ENCODE measurements around the gene MAFB.

MAFB gene

GRCh38 chr20:40668449-40669228 lies 20.4 kb downstream of the MAFB start:
- Histone ChIP-seq H3K9me3 (ENCODE audit: control insufficient read depth, insufficient read depth, low read length) (no peaks in the 10 kb centered on the region), H3K9ac (ENCODE audit: low read depth, low read length) (no peak overlapping the region), H3K27me3 (ENCODE audit: control insufficient read depth, insufficient read depth, low read length) (no peaks in the 10 kb centered on the region), H3K4me1 (ENCODE audit: control insufficient read depth, insufficient read depth, low read length) (no peaks in the 10 kb centered on the region), H3K27ac (ENCODE audit: low read depth, low read length) (no peak overlapping the region), H3K36me3 (ENCODE audit: control insufficient read depth, insufficient read depth, low read length) (no peaks in the 10 kb centered on the region), H3K4me3 (ENCODE audit: low read depth, low read length) (no peak overlapping the region)

- Histone ChIP-seq H3K36me3 (ENCODE audit: control insufficient read depth, insufficient read depth, low read length) (no peaks in the 10 kb centered on the region), H3K4me1 (ENCODE audit: control insufficient read depth, insufficient read depth, low read length) (no peaks in the 10 kb centered on the region)
Measured at GRCh38 chr20:40667503-40667902, 21.5 kb downstream of the MAFB start.

DNA sequence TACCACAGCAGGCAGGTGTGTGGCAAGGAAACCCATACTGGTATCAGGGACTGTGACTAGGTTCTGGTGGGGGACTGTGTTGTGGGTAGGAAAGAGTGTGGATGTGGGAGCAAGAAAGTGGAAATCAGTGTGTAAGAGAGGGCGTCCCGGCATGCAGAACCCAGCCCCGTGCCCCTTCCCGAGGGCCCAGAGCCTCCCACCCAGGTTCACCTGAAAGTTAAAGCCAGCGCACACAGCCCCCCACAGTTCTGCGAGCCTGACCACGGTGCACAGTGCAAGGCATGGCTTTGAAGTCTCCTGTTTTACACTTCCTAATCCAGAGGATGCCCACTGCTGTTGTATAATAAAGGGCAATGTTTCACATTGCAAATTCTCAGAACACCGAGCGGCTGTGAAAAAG lies 22.7 kb downstream of the MAFB start:
- Histone ChIP-seq H3K9ac (ENCODE audit: low read depth, low read length) (no peak overlapping the region), H3K27ac (ENCODE audit: low read depth, low read length) (no peak overlapping the region), H3K27me3 (ENCODE audit: control insufficient read depth, insufficient read depth, low read length) (no peaks in the 10 kb centered on the region), H3K4me1 (ENCODE audit: control insufficient read depth, insufficient read depth, low read length) (no peaks in the 10 kb centered on the region), H3K36me3 (ENCODE audit: control insufficient read depth, insufficient read depth, low read length) (no peaks in the 10 kb centered on the region), H3K9me3 (ENCODE audit: control insufficient read depth, insufficient read depth, low read length) (no peaks in the 10 kb centered on the region), H3K4me3 (ENCODE audit: low read depth, low read length) (no peak overlapping the region)

More at GRCh38 chr20:40667503-40667902, 21.5 kb downstream of the MAFB start:
- H3K9me3 ChIP-seq (ENCODE audit: control insufficient read depth, insufficient read depth, low read length) = no peaks in the 10 kb centered on the region
- H3K27me3 ChIP-seq (ENCODE audit: control insufficient read depth, insufficient read depth, low read length) = no peaks in the 10 kb centered on the region
- no peak overlapping the region for H3K4me3 ChIP-seq (ENCODE audit: low read depth, low read length)
- no peak overlapping the region for H3K9ac ChIP-seq (ENCODE audit: low read depth, low read length)
- H3K27ac ChIP-seq (ENCODE audit: low read depth, low read length) = no peak overlapping the region

GRCh38 chr20:40664891-40665290 lies 24.1 kb downstream of the MAFB start:
- Histone ChIP-seq H3K4me1 (ENCODE audit: control insufficient read depth, insufficient read depth, low read length) (no peaks in the 10 kb centered on the region), H3K36me3 (ENCODE audit: control insufficient read depth, insufficient read depth, low read length) (no peaks in the 10 kb centered on the region), H3K4me3 (ENCODE audit: low read depth, low read length) (no peak overlapping the region), H3K9me3 (ENCODE audit: control insufficient read depth, insufficient read depth, low read length) (no peaks in the 10 kb centered on the region), H3K27me3 (ENCODE audit: control insufficient read depth, insufficient read depth, low read length) (no peaks in the 10 kb centered on the region), H3K9ac (ENCODE audit: low read depth, low read length) (no peak overlapping the region), H3K27ac (ENCODE audit: low read depth, low read length) (no peak overlapping the region)

- H3K4me3 ChIP-seq (ENCODE audit: low read depth, low read length) = no peak overlapping the region
- no peaks in the 10 kb centered on the region for H3K9me3 ChIP-seq (ENCODE audit: control insufficient read depth, insufficient read depth, low read length)
- H3K4me1 ChIP-seq (ENCODE audit: control insufficient read depth, insufficient read depth, low read length) = no peaks in the 10 kb centered on the region
- no peak overlapping the region for H3K9ac ChIP-seq (ENCODE audit: low read depth, low read length)
- H3K36me3 ChIP-seq (ENCODE audit: control insufficient read depth, insufficient read depth, low read length) = no peaks in the 10 kb centered on the region
- no peak overlapping the region for H3K27ac ChIP-seq (ENCODE audit: low read depth, low read length)
- H3K27me3 ChIP-seq (ENCODE audit: control insufficient read depth, insufficient read depth, low read length) = no peaks in the 10 kb centered on the region
Measured at GRCh38 chr20:40663991-40664880, 24.8 kb downstream of the MAFB start.

GRCh38 chr20:40663304-40663790 lies 25.7 kb downstream of the MAFB start:
- H3K9ac ChIP-seq (ENCODE audit: low read depth, low read length) = no peak overlapping the region
- H3K36me3 ChIP-seq (ENCODE audit: control insufficient read depth, insufficient read depth, low read length) = no peaks in the 10 kb centered on the region
- H3K9me3 ChIP-seq (ENCODE audit: control insufficient read depth, insufficient read depth, low read length) = no peaks in the 10 kb centered on the region
- no peaks in the 10 kb centered on the region for H3K27me3 ChIP-seq (ENCODE audit: control insufficient read depth, insufficient read depth, low read length)
- H3K4me3 ChIP-seq (ENCODE audit: low read depth, low read length) = no peak overlapping the region
- H3K27ac ChIP-seq (ENCODE audit: low read depth, low read length) = no peak overlapping the region
- no peaks in the 10 kb centered on the region for H3K4me1 ChIP-seq (ENCODE audit: control insufficient read depth, insufficient read depth, low read length)

- no peak overlapping the region for H3K4me3 ChIP-seq (ENCODE audit: low read depth, low read length)
Measured at GRCh38 chr20:40659567-40659966, 29.5 kb downstream of the MAFB start.

GRCh38 chr20:40658509-40658908 lies 30.5 kb downstream of the MAFB start:
- H3K9ac ChIP-seq (ENCODE audit: low read depth, low read length) = no peak overlapping the region
- H3K27me3 ChIP-seq (ENCODE audit: control insufficient read depth, insufficient read depth, low read length) = no peaks in the 10 kb centered on the region
- no peak overlapping the region for H3K27ac ChIP-seq (ENCODE audit: low read depth, low read length)
- no peaks in the 10 kb centered on the region for H3K36me3 ChIP-seq (ENCODE audit: control insufficient read depth, insufficient read depth, low read length)
- no peak overlapping the region for H3K4me3 ChIP-seq (ENCODE audit: low read depth, low read length)
- H3K4me1 ChIP-seq (ENCODE audit: control insufficient read depth, insufficient read depth, low read length) = no peaks in the 10 kb centered on the region
- H3K9me3 ChIP-seq (ENCODE audit: control insufficient read depth, insufficient read depth, low read length) = no peaks in the 10 kb centered on the region

More at GRCh38 chr20:40659567-40659966, 29.5 kb downstream of the MAFB start:
- Histone ChIP-seq H3K27me3 (ENCODE audit: control insufficient read depth, insufficient read depth, low read length) (no peaks in the 10 kb centered on the region), H3K27ac (ENCODE audit: low read depth, low read length) (no peak overlapping the region), H3K36me3 (ENCODE audit: control insufficient read depth, insufficient read depth, low read length) (no peaks in the 10 kb centered on the region), H3K4me1 (ENCODE audit: control insufficient read depth, insufficient read depth, low read length) (no peaks in the 10 kb centered on the region), H3K9me3 (ENCODE audit: control insufficient read depth, insufficient read depth, low read length) (no peaks in the 10 kb centered on the region), H3K9ac (ENCODE audit: low read depth, low read length) (no peak overlapping the region)

GRCh38 chr20:40657526-40657925 lies 31.5 kb downstream of the MAFB start:
- H3K27me3 ChIP-seq (ENCODE audit: control insufficient read depth, insufficient read depth, low read length) = no peaks in the 10 kb centered on the region
- H3K9me3 ChIP-seq (ENCODE audit: control insufficient read depth, insufficient read depth, low read length) = no peaks in the 10 kb centered on the region
- no peaks in the 10 kb centered on the region for H3K36me3 ChIP-seq (ENCODE audit: control insufficient read depth, insufficient read depth, low read length)
- no peak overlapping the region for H3K27ac ChIP-seq (ENCODE audit: low read depth, low read length)
- H3K4me1 ChIP-seq (ENCODE audit: control insufficient read depth, insufficient read depth, low read length) = no peaks in the 10 kb centered on the region
- no peak overlapping the region for H3K4me3 ChIP-seq (ENCODE audit: low read depth, low read length)
- no peak overlapping the region for H3K9ac ChIP-seq (ENCODE audit: low read depth, low read length)

DNA sequence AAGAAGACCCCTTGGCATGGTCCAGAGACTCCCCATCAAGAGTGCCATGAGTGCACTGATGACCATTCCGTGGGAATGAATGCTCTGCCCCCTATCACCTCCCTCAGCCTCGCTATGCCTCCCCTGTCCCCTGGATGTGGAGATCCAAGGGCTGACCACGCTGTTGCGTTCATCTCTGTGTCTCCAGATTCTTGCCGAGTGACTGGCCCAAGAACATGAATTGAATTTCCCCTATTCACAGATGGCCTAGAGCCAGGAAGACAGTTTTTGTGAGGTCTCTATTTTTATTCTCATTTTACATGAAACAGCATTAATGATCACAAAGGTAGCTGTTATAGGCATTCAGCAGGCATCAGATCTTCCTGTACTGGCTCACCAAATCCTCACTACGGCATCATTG lies 33.6 kb downstream of the MAFB start:
- H3K4me3 ChIP-seq (ENCODE audit: low read depth, low read length) = no peak overlapping the region
- no peak overlapping the region for H3K9ac ChIP-seq (ENCODE audit: low read depth, low read length)
- H3K9me3 ChIP-seq (ENCODE audit: control insufficient read depth, insufficient read depth, low read length) = no peaks in the 10 kb centered on the region
- no peaks in the 10 kb centered on the region for H3K36me3 ChIP-seq (ENCODE audit: control insufficient read depth, insufficient read depth, low read length)
- no peaks in the 10 kb centered on the region for H3K27me3 ChIP-seq (ENCODE audit: control insufficient read depth, insufficient read depth, low read length)
- H3K4me1 ChIP-seq (ENCODE audit: control insufficient read depth, insufficient read depth, low read length) = no peaks in the 10 kb centered on the region
- no peak overlapping the region for H3K27ac ChIP-seq (ENCODE audit: low read depth, low read length)

- Histone ChIP-seq H3K4me1 (ENCODE audit: control insufficient read depth, insufficient read depth, low read length) (no peaks in the 10 kb centered on the region), H3K36me3 (ENCODE audit: control insufficient read depth, insufficient read depth, low read length) (no peaks in the 10 kb centered on the region), H3K4me3 (ENCODE audit: low read depth, low read length) (no peak overlapping the region), H3K9ac (ENCODE audit: low read depth, low read length) (no peak overlapping the region), H3K27me3 (ENCODE audit: control insufficient read depth, insufficient read depth, low read length) (no peaks in the 10 kb centered on the region), H3K27ac (ENCODE audit: low read depth, low read length) (no peak overlapping the region), H3K9me3 (ENCODE audit: control insufficient read depth, insufficient read depth, low read length) (no peaks in the 10 kb centered on the region)
Measured at GRCh38 chr20:40654876-40655275, 34.2 kb downstream of the MAFB start.
